Stimulated activated CD4-positive, alpha-beta T cell treated with anti-CD3 and anti-CD28 coated beads, Interleukin-1b, Interleukin-23, amount 100 ng/mL, for 24 hours (primary cell): ENCODE measurements around the gene APC2.
"Not testable (repeated sequence)": the region's sequence is repeated elsewhere in the genome, so short reads cannot be mapped to it uniquely, and the experiment has no call there.

Experiments used
- DNase-seq, 4 experiments: peaks; one replicate each; pipeline ENCODE4 v3.0.0-alpha.2; 2020; ENCODE audit warnings: low read depth in 4 of 4, low spot score in 1 of 4

APC2 gene

GRCh38 chr19:1491114-1491848 lies 41.4 kb downstream of the APC2 start, which contains the start of gene REEP6:
REEP6 (plus strand) TSS chr19:1491181; CDS start chr19:1491270, 89 bp downstream.
- no peak for DNase-seq

GRCh38 chr19:1491849-1492170 lies 41.9 kb downstream of the APC2 start:
- DNase-seq = no peak

GRCh38 chr19:1492474-1493006 lies 42.6 kb downstream of the APC2 start:
- DNase-seq = no peak

- no peak for DNase-seq
Measured at GRCh38 chr19:1494115-1494815, 44.3 kb downstream of the APC2 start.

GRCh38 chr19:1495051-1495798 lies 45.3 kb downstream of the APC2 start:
- DNase-seq = no peak

GRCh38 chr19:1495799-1496713 lies 46.1 kb downstream of the APC2 start:
- DNase-seq = no peak

- DNase-seq = no peak
Measured at GRCh38 chr19:1496714-1497577, 47.0 kb downstream of the APC2 start.

- DNase-seq = no peak
Measured at GRCh38 chr19:1497578-1498235, 47.8 kb downstream of the APC2 start.

- not testable (repeated sequence) for DNase-seq
Measured at GRCh38 chr19:1499231-1499630, 49.3 kb downstream of the APC2 start.

GRCh38 chr19:1501200-1501595 lies 51.3 kb downstream of the APC2 start:
- DNase-seq = no peak

- DNase-seq = no peak
Measured at GRCh38 chr19:1502433-1503088, 52.6 kb downstream of the APC2 start.

GRCh38 chr19:1503089-1503924 lies 53.4 kb downstream of the APC2 start:
- peak; percentile 42 to 60 (median 58) for DNase-seq

- DNase-seq = no peak
Measured at GRCh38 chr19:1503925-1504773, 54.2 kb downstream of the APC2 start.

- DNase-seq = no peak
Measured at GRCh38 chr19:1505012-1505411, 55.1 kb downstream of the APC2 start.

GRCh38 chr19:1505991-1506881 lies 56.3 kb downstream of the APC2 start:
- DNase-seq = no peak

- no peak for DNase-seq
Measured at GRCh38 chr19:1507192-1507660, 57.3 kb downstream of the APC2 start.
